GM12878 (cell line): ENCODE measurements around the gene TSPAN31.

Source experiments
- CTCF ChIP-seq, 3 experiments: IDR thresholded peaks in 2 of 3; conservative IDR thresholded peaks in 1 of 3; 2 replicates each; pipeline ENCODE4 v1.5.1; 2011; ENCODE audit warnings: low read depth in 3 of 3, low read length in 3 of 3, mild to moderate bottlenecking in 3 of 3, control low read depth in 2 of 3, moderate library complexity in 2 of 3, inconsistent platforms in 1 of 3, mixed read lengths in 1 of 3; ENCODE audit not compliant: control insufficient read depth in 2 of 3, insufficient read depth in 1 of 3; ENCODE audit errors: extremely low read depth in 1 of 3
- E2F4 ChIP-seq: IDR thresholded peaks from 2 replicates; pipeline ENCODE4 v1.6.1; 2012; ENCODE audit warnings: low read depth, low read length, improper control_type of control experiment
- ELK1 ChIP-seq: IDR thresholded peaks from 2 replicates; pipeline ENCODE4 v1.6.1; 2012; ENCODE audit warnings: low read depth, low read length, improper control_type of control experiment
- ESRRA ChIP-seq: IDR thresholded peaks from 2 replicates; pipeline ENCODE4 v1.6.1; 2012; ENCODE audit warnings: mild to moderate bottlenecking, low read length, improper control_type of control experiment
- HDAC6 ChIP-seq: fragments of 200-600 bp; sonication (generic); IDR thresholded peaks from one replicate; pipeline ENCODE4 v1.8.0; 2017; ENCODE audit warnings: antibody characterized with exemption; ENCODE audit not compliant: unreplicated experiment
- LARP7 ChIP-seq: fragments of 450-650 bp; IDR thresholded peaks from 2 replicates; pipeline ENCODE4 v1.6.1; 2017; ENCODE audit warnings: mild to moderate bottlenecking
- NFIC ChIP-seq: IDR thresholded peaks from 2 replicates; pipeline ENCODE4 v1.6.1; 2012; ENCODE audit warnings: low read depth, mild to moderate bottlenecking, inconsistent platforms, low read length, moderate library complexity
- POLR2A ChIP-seq: IDR thresholded peaks from 2 replicates; pipeline ENCODE4 v1.6.1; 2011; ENCODE audit warnings: low read depth, mild to moderate bottlenecking, low read length
- POLR2AphosphoS2 ChIP-seq: IDR thresholded peaks from 2 replicates; pipeline ENCODE4 v1.6.1; 2011; ENCODE audit warnings: low read depth, mild to moderate bottlenecking, low read length, improper control_type of control experiment, moderate library complexity
- RBBP5 ChIP-seq: fragments of 200-600 bp; sonication (generic); conservative IDR thresholded peaks from 2 replicates; pipeline ENCODE4 v1.6.1; 2016
- RCOR1 ChIP-seq: conservative IDR thresholded peaks from 2 replicates; pipeline ENCODE4 v1.6.1; 2012; ENCODE audit warnings: low read depth, low read length, improper control_type of control experiment
- SP1 ChIP-seq: IDR thresholded peaks from one replicate; pipeline ENCODE4 v1.6.1; 2011; ENCODE audit warnings: low read depth, low read length
- ZBTB33 ChIP-seq: fragments of 450-650 bp; IDR thresholded peaks from 2 replicates; pipeline ENCODE4 v1.6.1; 2017; ENCODE audit warnings: mild to moderate bottlenecking
- ZNF384 ChIP-seq: IDR thresholded peaks from 2 replicates; pipeline ENCODE4 v1.6.1; 2012; ENCODE audit warnings: low read depth, mild to moderate bottlenecking, low read length, improper control_type of control experiment, borderline replicate concordance

GRCh38 chr12:57712701-57713100 lies 32.1 kb upstream of the TSPAN31 start:
- TF ChIP-seq POLR2A (no peak), CTCF (IDR thresholded peaks at IDR 0.05 in 2 of 3, conservative IDR thresholded peaks at IDR 0.05 in 1 of 3; ENCODE audit: control insufficient read depth in 2 of 3, extremely low read depth in 1 of 3, insufficient read depth in 1 of 3, low read depth in 3 of 3, low read length in 3 of 3) (no peak), ZBTB33 (no peak), ESRRA (no peak), ZNF384 (no peak), ELK1 (no peak), POLR2AphosphoS2 (no peak), RCOR1 (no peak), HDAC6 (no peak), LARP7 (no peak), E2F4 (no peak), NFIC (no peak), SP1 (no peak), RBBP5 (no peak)
